ENCODE results near the gene GRIK4. TPM values are rescaled to one million over a fixed set of nuclear protein-coding genes. Genes with fewer than 3 reads are reported as not detected.

The GRIK4 gene
- polyA plus RNA-seq, 1 donor = 0.30 TPM

DNA sequence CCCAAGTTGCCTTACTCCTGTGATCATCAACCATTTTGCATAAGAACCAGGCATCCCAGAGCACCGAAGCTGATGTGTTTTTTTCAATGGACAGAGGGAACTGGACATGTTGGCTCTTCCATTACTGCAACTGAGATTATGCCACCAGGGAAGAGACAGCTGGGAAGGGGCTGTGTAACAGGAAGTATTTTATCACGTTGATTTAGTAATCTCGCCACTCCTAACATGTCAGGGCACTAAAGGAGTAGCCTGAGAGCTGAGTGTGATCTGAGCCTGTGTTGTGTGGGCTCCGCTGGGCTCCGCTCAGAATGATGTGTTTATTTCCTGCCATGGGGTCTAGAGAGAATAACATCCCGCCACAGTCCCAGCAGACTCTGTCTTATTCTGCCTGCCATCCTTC is 165.4 kb downstream of the GRIK4 start:
- no peak for DNase-seq

DNA sequence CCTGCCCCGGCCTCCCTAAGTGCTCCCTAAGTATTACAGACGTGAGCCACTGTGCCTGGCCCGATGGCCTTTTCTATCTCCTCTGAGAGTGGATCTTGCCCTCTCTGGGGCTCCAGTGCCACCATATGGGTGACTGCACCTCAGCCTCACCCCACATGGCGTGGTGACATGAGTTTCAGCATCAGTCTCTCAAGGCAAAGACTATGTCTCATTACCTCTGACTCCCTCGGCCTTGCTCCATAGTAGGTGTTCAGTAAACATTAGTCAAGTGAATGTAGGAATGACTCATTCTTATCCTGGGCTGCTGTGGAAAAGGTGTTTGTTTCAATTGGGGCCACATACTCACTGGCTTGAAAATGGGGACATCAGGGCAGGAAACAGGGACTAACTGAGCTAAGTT is 168.8 kb downstream of the GRIK4 start:
- no peak for DNase-seq

DNA sequence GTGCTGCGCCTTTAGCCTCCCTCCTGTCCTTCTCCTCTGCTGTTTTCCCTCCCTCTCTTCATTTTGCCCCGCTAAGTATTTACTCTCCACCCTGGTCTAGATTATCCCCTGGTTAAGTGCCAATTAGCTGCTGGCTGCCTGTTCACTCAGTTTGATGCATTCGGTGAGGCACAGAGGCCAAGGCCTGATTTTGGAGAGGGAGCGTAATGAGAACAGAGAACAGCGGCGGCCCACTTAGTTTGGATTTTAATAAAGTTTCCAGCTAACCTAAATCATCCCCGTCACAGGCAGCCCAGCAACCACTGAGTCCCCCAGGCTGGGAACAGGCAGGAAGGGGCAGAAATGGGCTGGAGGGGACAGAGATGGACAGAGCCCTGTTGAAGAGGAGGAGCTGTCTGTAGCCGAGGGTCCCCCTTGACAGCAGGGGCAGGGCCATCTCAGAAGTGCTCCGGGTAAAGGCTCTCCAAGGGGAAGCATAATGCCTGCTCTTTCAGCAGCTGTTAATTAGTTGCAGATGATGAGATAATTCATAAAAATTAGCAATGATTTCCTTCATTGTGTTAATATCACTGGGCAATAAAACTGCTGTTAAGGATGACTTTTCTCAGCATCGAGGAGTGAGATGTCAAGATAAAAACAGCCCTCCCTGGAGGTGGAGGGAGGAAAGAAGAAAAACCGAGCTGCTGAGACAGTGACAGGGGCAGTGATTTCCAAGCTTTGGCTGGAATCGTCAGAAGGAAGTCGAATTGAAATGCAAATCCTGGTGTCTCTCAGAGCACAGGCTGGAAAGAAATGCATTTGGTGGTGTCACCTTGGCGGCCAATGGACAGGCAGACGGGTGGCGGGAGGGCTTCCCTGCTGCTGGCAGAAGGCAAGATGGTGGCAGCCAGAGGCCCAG is 170.1 kb downstream of the GRIK4 start:
- DNase-seq = no peak

DNA sequence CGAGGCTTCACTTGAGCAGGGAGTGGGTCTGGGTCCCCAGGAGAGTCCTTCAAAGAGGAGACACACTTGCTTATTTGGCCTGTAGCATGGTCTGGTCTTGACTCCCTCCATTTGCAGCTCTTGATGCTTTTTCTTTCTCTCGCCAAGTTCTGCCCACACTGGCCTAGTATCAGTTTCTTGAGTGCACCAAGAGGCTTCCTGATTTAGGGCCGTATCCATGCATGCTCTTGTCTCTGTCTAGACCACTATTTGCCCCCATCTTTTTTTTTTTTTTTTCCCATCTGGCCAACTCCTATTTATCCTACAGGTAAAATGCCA is 170.7 kb downstream of the GRIK4 start:
- DNase-seq = no peak

DNA sequence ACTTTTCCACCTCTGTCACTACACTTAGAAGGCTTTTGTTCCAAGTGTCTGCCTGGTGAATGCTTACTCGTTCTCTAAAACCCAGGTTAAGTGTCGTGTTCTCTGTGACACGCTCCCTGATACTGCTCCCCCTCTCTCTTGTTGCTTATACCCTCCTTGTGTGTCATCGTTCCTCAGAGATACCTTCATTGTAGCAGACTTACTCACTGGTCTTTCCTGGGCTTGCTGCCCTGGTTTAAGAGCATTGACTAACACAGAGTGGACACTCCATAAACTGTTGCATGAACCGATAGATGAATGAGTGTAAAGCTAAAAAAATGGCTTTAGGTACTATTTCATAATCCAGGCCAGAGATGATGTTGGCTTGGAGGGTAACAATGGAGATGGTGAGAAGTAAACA is 171.3 kb downstream of the GRIK4 start:
- no peak for DNase-seq

DNA sequence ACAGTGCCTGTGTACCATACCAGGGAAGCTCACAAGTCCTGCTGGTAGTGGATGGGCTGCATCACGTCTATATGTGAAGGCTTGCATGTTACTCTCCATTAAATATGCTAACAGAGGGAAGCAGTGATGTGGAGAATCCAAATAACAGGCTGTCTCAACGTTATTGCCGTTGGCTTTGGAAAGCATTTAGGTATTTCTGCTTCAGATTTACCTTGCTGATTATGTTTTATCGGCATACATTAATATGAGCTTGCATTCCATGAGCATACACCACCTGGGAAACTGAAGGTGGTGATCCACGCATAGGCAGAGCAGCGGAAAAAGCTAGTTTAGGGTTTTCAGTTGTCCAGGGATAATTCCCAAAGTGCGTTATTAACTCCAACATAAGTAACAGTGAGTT is 175.0 kb downstream of the GRIK4 start:
- DNase-seq = no peak

DNA sequence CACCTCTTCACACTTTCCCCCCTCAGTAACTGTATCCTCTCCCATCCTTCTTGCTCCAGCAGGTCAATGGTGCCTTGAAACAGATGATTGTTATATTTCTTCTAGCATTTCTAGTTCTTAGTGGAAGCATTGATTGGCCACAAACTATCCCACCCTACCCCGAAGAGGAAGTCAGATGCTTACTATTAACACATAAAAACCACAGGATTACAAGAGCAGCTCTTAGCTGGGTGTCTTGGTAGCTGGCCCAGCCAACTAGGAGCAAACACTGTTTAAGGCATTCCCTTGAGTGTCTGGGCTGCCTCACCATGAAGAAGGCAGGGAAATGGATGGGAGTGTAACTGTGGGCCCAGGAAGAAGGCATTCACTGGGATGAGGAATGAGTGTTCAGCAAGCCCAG is 176.6 kb downstream of the GRIK4 start:
- no peak for DNase-seq

DNA sequence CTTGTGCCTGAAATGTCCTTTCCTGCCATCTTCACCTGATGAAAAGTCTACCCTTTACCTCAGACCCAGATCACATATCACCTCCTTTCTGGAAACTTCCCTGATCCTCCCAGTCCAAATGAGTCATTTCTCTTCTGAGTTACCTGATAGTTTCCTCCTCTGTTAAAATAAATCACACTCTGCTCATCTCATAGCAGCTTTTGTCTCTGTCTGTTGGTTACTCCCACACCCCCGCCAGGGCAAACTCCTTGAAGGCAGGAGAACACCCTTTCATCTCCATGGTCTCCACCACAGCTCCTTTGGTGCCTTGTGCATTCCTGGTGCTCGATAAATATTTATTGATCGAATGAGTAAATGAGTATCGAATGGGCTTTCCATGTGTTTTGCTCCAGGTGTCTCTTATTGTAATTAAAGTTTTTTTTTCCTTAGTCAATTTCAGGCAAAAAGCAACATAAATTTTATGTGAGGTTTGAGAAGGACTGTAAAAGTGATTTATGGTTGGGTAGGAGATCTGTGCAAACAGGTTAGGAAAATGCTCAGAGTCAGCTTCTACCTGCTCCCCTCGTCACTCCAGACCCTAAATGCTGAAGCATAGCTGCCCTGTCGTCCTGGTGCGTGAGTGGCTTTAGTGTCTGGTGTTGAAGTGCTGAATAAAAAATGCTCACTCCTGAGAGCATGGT is 178.2 kb downstream of the GRIK4 start:
- DNase-seq = no peak

DNA sequence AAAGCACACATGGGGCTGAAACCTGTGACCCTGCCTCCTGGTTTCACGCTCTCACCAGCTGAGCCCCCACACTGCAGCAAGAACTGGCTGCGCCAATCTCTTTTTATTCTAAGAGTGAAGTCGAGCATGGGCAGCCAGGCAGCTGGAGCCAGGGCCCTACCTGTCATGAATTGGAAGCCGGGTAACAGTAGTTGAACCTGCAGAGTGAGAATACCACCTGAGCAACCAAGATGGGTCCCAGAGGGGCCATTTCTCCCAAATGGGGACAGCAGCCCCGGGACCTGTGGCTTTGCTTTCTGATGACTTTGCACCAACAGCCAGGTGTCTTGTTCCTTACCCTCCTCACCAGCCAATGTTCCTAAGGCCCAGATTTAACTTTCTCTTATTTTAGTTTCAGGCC is 178.9 kb downstream of the GRIK4 start:
- DNase-seq = no peak

DNA sequence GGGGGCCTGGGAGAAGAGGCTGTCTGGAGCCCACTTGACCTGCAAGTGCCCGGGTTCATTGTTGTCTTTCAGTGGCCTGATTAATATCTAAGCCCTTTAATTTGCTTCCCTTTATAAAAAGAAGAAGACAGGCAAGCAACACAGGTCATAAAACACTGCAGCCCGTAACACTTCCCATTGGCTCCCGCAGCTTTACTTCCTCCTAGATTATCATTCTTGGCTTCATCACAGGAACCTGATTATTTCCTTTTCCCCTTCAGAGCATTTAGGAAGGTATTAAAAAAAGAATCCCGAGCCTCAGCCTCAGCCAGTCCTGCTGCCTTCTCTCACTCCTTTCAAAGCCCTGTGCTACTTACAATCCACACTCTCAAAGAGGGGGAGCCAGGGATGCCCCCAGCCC is 183.2 kb downstream of the GRIK4 start:
- no peak for DNase-seq

DNA sequence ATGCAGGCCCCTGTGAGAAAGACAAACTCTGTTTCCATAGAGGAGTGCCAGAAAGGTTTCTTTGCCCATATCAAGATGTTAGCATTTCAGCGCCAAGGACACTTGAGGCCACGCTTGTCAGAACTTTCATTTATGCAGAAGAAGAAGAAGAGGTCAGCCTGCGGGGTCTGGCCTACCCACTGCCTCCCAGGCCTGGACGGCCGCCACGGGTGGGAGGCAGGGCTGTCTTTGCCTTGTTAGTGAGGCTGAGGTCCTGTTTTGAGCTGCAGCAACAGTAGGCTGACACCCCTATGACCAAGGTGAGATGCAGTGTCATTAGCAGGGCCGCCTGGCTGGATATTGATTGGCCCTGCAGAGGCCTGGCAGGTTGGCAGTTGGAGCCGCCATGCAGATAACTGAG is 183.9 kb downstream of the GRIK4 start:
- no peak for DNase-seq

DNA sequence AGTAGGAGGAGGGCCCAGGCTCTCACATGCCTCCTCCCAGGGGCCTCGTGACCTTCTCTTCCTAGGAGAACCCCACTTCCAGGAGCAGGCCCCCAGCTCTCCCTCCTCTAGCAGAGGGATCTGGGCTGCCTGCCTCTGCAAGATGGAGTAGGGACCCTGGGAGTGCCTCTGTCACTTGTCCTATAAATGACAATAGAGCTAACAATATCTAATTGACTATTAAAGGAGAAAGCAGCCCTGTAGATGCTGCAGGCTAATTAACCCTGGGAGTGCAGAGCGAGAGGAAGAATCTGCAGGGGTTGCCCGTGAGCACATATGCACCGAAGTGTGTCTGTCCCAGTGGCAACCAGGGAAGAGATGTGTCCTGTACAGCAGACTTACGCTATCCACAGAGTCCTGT is 184.4 kb downstream of the GRIK4 start:
- DNase-seq = no peak

DNA sequence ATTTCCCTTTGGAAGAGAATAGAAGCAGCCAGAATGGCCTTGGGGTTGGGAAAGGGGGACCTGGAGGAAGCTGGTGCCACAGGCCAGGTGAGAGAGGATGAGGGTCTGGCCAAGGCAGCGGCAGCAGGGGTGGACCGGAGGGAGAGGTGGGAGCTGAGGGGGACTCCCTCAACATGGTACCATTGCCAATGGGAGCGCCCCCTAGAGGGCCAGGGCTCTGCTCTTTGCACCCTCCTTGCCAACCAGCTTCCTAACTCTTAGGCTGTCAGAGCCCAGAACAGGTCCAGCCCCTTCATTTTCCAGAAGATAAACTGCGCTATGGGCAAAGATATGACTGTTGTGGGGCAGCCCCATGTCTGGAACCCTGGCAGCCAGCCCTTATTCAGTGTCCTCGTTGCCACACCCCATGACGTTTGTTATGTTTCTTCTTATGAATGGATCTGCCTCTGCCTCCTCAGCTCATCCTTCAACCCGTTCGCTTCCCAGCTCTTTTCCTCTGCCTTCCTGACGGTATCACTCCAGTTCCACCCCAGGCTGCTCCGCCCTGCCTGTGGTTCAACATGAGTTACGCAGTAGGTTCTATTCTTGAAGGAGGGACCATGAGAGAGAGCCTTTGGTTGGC is 185.2 kb downstream of the GRIK4 start:
- DNase-seq = no peak

DNA sequence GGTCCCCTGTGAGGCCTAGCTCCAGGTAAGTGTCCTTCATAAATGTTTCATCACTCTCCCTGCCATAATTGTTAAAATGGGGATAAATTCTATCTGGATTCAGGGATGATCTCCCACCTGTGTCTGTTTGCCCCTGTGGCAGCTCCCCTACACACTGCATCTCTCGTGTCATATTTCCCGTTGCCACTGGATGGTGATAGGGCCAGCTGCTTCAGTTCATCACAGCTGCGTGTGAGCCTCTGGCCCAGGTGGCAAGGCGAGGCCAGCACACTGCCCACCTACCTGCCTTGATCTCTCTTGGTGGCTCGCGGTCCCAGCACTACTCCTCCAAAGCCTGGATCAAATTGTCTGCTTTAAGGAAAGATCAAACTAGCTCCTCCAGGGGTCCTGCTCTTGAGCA is 187.4 kb downstream of the GRIK4 start:
- no peak for DNase-seq

DNA sequence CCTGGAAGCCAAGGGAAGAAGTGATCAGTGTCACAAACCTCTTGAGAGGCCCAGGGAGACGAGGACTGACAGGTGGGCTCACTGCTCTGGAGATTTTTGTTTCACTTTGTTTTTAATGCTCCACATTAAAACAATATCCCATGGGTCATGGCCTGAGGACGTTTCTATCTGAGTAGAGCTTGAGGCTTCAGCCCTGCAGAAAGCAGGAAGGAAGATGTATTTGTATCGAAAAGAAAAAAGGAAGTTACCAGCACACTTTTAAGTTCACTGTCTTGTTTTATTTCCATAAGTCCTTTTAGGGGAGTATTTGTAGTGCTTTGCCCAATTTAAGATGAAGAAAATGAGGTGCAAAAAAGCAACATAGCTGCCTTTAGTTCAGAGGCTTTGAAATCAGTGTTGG is 191.1 kb downstream of the GRIK4 start:
- DNase-seq = no peak

DNA sequence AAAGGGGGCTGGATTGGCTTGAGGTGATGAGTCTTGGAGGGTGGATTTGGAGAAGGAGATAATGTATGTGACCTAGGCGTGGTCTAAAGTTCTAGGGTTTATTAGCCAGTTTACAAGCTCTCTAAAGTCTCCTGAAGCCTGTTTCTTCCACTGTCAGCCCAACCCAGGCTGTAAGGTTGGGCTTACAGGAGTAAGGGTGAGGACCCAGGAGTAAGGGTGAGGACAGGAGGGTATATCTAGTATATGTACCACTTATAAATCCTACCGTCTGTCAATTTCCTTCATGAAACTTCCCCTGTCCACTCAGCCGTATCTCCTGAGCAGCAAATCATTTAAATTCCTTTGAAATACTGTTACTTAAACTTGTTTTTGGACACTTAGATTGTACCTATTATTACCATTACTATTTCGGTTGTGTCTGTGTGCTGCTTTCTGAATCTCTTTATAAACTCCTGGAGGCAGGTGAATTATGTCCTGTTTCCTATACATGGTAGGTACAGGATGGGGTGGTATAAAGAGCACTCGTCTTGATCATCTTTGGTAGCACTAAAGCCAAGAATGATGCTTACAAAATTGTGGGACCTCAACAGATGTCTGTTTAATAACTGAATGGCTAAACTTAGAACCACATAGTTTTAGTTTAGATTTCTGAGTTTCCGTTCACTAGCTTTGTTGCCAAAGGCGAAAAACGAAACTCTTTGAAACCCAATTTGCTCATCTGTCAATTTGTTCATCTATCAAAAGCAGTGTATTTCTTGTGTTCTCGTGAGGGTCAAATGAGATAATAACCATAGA is 192.0 kb downstream of the GRIK4 start:
- no peak for DNase-seq

DNA sequence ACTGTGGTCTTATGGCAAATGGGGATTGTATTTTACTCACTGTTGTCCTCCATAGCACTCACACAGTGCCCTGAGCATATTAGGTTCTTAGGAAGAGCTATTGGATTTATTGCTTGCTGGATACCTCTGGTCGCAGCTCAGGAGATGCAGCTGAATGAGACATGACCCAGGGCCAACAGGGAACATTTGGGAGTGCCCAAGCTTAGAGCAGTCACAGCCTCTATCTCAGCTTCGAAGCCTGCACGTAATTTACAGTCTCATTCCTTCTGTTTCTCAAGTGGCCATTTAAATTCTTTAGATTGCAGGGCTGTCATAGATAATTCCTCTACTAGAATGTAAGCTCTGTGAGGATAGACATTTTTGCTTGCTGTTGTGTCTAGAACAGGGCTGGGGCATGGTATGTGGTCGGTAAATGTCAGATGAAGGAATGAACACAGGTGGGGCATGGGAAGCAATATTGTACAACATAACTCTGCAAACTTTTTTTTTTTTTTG is 192.8 kb downstream of the GRIK4 start:
- DNase-seq = no peak

DNA sequence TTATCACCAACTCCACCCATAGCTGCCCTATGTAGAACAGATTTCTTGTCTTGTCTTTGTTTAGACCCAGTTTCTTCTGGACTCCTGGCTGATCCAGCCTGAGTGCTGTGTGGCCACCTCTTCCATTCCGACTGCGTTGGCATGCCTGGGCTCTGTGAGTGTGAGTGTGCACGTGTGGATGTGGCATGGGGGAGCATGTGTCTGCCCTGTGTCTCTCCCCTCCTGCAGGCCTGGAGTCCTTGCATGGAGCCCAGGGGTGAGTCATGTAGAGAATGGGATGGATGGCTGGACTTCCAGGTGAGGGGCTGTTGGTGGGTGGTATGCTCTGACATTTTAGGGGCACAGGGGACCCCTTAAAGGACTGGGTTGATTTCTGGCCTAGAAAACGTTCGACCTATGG is 194.7 kb downstream of the GRIK4 start:
- no peak for DNase-seq

DNA sequence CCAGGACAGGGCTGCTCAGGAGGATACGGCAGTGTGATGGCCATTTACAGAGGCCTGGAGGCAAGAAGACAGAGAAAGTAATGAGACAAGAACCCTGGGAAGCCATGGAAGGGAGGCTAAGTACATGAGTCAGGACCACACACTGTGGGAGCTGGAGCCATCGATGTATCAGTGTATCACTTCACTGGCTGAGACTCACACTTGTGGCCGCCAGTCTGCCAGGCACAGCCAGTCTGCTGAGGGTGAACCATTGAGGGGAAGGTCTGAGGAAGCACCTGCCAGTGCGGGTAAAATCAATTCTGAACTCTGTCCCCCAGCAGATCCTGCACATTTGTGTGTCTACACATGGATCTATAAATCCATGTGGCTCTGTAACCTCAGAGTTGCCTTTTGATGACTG is 195.6 kb downstream of the GRIK4 start:
- no peak for DNase-seq

DNA sequence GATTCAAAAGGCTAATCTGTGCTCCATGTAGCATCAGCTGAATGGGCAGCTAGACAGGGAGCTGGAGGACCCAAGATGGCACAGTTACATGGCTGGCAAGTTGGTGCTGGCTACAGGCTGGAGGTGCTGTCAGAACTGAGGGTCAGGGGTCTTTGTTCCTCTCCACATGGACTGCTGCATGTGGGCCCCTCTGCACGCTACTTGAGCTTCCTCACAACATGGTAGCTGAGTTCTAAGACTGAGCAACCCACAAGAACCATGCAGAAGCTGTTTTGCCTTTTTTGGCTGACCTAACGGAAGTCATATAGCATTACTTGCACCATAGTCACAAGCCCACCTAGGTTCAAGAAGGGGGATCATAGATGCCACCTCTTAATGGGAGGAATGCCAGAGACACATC is 196.1 kb downstream of the GRIK4 start:
- no peak for DNase-seq

DNA sequence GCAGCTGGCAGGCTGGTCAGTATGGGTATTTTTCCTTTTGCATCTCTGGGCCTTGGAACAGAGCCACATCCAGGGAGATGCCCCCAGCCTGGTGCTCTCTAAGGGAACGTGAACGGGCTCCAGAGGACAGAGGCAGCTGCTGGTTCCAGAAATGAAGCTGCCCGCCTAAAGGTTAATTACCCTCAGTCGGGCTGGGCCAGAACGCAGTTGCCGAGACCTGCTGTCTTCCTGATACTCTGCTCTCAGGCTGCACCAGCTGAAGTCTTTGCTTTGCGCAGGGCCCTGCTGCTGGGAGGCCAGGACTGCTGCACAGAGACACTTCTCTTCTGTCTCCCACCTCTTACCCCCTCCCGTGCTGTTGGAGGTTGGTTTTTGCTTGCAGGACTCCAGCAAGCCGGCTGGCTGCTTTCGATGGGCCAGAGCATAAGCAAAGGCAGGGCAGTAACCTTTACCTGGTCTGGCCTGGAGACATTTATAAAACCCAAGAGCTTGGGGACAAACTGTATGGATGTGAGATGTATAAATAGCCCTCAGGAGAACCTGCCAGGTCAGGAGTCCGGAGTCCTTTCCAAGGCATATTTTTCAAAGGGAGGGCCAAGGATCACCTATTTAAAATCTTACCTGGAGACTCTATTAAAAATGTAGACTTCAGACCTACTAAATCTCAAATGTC is 197.1 kb downstream of the GRIK4 start:
- no peak for DNase-seq

DNA sequence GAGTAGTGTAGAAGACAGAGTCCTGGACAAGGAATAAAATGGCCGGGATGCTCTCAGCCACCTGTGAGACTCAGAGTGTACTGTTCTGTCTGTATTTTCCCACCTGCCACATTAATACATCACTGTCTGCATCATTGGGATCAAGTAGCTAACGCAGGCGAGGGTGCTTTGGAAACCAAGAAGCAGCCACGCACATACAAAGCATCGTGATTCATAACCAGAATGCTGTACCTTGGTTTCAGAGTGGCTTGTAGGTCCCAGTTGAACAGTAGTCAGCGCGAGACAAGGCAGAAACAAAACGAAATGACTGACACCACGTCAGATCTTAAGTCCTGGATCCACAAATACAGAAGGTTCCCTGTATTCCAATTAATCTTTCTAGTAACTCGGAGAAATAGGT is 198.3 kb downstream of the GRIK4 start:
- DNase-seq = no peak
